Activated CD8-positive, alpha-beta memory T cell treated with anti-CD3 and anti-CD28 coated beads, Interleukin-2, amount 50 U/mL, for 24 hours (primary cell): ENCODE measurements around the gene HKDC1.
"Not testable (repeated sequence)": the region's sequence is repeated elsewhere in the genome, so short reads cannot be mapped to it uniquely, and the experiment has no call there.

Experiments
- DNase-seq: peaks from one replicate; pipeline ENCODE4 v3.0.0-alpha.2; 2020; ENCODE audit errors: extremely low read depth

HKDC1 gene

GRCh38 chr10:69278446-69278963 is 58.4 kb downstream of the HKDC1 start, which contains the start of gene HK1:
TSS of gene HK1 (plus strand) at chr10:69278496.
- DNase-seq: no peak

- DNase-seq: no peak
These were observed 59.0 kb downstream of the HKDC1 start for GRCh38 chr10:69279110-69279509.

GRCh38 chr10:69281507-69282413 is 61.6 kb downstream of the HKDC1 start:
- DNase-seq: no peak

GRCh38 chr10:69284402-69284801 is 64.3 kb downstream of the HKDC1 start:
- DNase-seq: not testable (repeated sequence)

- no peak for DNase-seq
These were observed 65.6 kb downstream of the HKDC1 start for GRCh38 chr10:69285699-69286098.

- DNase-seq: no peak
These were observed 67.0 kb downstream of the HKDC1 start for GRCh38 chr10:69287181-69287580.

- DNase-seq: no peak
These were observed 70.9 kb downstream of the HKDC1 start for GRCh38 chr10:69290993-69291392.

GRCh38 chr10:69292459-69292858 is 72.3 kb downstream of the HKDC1 start:
- DNase-seq: no peak

GRCh38 chr10:69295027-69295636 is 75.0 kb downstream of the HKDC1 start:
- no peak for DNase-seq

GRCh38 chr10:69303632-69304051 is 83.5 kb downstream of the HKDC1 start:
- DNase-seq: no peak

GRCh38 chr10:69306421-69306820 is 86.3 kb downstream of the HKDC1 start:
- DNase-seq: no peak

GRCh38 chr10:69307434-69307833 is 87.3 kb downstream of the HKDC1 start:
- no peak for DNase-seq

- not testable (repeated sequence) for DNase-seq
These were observed 88.2 kb downstream of the HKDC1 start for GRCh38 chr10:69308304-69308703.

- DNase-seq: no peak
These were observed 91.2 kb downstream of the HKDC1 start for GRCh38 chr10:69311309-69311708.

GRCh38 chr10:69312528-69312927 is 92.4 kb downstream of the HKDC1 start:
- DNase-seq: no peak

GRCh38 chr10:69315100-69315542 is 95.0 kb downstream of the HKDC1 start:
- no peak for DNase-seq

GRCh38 chr10:69315610-69316312 is 95.6 kb downstream of the HKDC1 start:
- no peak for DNase-seq

- DNase-seq: no peak
These were observed 96.4 kb downstream of the HKDC1 start for GRCh38 chr10:69316313-69317059.
